OCI-M1 (cell line): Measurements from ENCODE around the gene SETDB2.

Experiments used
- DNase-seq: peaks from one replicate; lab custom pipeline; 2025; lab: John Stamatoyannopoulos, UW

The SETDB2 gene

GRCh38 chr13:49536144-49536873 is 92.2 kb downstream of the SETDB2 start:
- DNase-seq = no peak

- DNase-seq = no peak
Observed at GRCh38 chr13:49538404-49538803, 94.3 kb downstream of the SETDB2 start.

GRCh38 chr13:49539313-49539712 is 95.2 kb downstream of the SETDB2 start:
- no peak for DNase-seq

DNA sequence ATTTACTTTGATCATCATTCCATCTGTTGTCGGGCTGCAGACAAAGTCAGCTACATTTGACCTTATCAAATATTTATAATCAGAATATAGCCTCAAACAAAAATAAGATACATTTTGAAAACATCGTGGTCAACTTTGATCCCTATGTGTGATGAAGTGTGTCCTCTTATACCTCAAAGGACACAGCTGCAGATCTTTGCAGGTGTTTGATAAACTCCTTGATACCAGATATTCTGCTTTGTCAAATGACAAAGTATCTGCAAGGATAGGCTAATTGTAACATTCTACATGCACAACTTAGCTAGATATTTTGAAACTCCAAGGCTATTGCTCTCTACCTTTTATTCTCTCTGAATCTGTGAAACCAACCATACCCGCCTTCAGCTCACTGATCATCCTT is 95.7 kb downstream of the SETDB2 start:
- DNase-seq = no peak

DNA sequence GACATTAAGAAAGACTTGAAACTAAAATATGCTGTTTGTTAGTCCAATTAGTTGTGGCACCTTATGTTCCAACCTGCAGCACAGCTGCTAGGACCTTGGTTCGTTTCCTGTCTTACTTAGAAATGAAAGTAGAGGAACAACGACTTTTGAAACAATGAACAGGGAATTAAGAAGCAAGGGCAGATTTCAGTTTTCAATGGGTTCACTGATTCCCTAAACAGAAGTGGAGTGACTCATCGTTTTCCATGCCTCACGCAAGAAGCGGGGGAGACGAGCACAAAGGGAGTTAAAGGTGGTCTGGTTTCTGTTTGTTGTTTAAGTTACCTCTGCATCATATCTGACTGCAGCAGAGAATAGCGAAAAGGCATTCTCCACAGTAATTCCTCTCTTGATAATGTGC is 96.5 kb downstream of the SETDB2 start:
- DNase-seq = peak; percentile 60

GRCh38 chr13:49543656-49544055 is 99.6 kb downstream of the SETDB2 start:
- no peak for DNase-seq
